AG09309 (cell line): ENCODE measurements around the gene VWA5A.
"Not testable (repeated sequence)": the region's sequence is repeated elsewhere in the genome, so short reads cannot be mapped to it uniquely, and the experiment has no call there.

ENCODE experiments used
- DNase-seq: peaks from one replicate; pipeline ENCODE4 v3.0.0-alpha.2; 2010; ENCODE audit warnings: low read depth
- H3K4me3 ChIP-seq: 2 replicates; pipeline ENCODE4 v1.5.1; 2011; ENCODE audit warnings: mild to moderate bottlenecking, low read depth, low read length, moderate library complexity; ENCODE audit not compliant: control insufficient read depth
- CTCF ChIP-seq: IDR thresholded peaks from 2 replicates; pipeline ENCODE4 v1.5.1; 2011; ENCODE audit warnings: mild to moderate bottlenecking, low read depth, low read length, inconsistent platforms; ENCODE audit not compliant: insufficient read depth, control insufficient read depth; ENCODE audit errors: missing control alignments

VWA5A gene

GRCh38 chr11:124122123-124122522 is 6.9 kb downstream of the VWA5A start:
- no peak for DNase-seq
- H3K4me3 ChIP-seq, result no peak overlapping the region
- TF ChIP-seq CTCF, result no peak

- H3K4me3 ChIP-seq, result no peak overlapping the region
- DNase-seq, result no peak
- TF ChIP-seq CTCF, result no peak
These were observed 8.4 kb downstream of the VWA5A start for GRCh38 chr11:124123622-124124021.

- H3K4me3 ChIP-seq, DNase-seq: not testable (repeated sequence)
These were observed 11.9 kb downstream of the VWA5A start for GRCh38 chr11:124127134-124127533.

- DNase-seq, result no peak
- TF ChIP-seq CTCF, result no peak
- no peak overlapping the region for H3K4me3 ChIP-seq
These were observed 27.8 kb downstream of the VWA5A start for GRCh38 chr11:124143034-124143433.

- no peak overlapping the region for H3K4me3 ChIP-seq
- DNase-seq, result no peak
- no peak for TF ChIP-seq CTCF
These were observed 32.7 kb downstream of the VWA5A start for GRCh38 chr11:124147951-124148350.

- no peak overlapping the region for H3K4me3 ChIP-seq
- DNase-seq, result no peak
These were observed 35.4 kb downstream of the VWA5A start for GRCh38 chr11:124150684-124151083.

GRCh38 chr11:124152770-124153407 is 37.6 kb downstream of the VWA5A start:
- H3K4me3 ChIP-seq, result no peak overlapping the region
- DNase-seq, result no peak
- TF ChIP-seq CTCF, result no peak

More at GRCh38 chr11:124150684-124151083, 35.4 kb downstream of the VWA5A start:
- TF ChIP-seq CTCF, result no peak
